Endothelial cell of umbilical vein (primary cell): ENCODE results near the gene RNASEH2A. TPM values are rescaled to one million over a fixed set of nuclear protein-coding genes. Genes with fewer than 3 reads are reported as not detected.

Experiments used
- BruUV-seq: library from RNA; stranded (reverse); fragments of 400-500 nt; replicated peaks from 2 replicates; lab custom pipeline; 2021; lab: Mats Ljungman, UMichigan
- CTCF ChIA-PET: fragments of 300-600, 350-600 bp; sonication (Branson Sonifier 250); formaldehyde crosslinking; loops from one replicate; lab custom pipeline; 2021; ENCODE audit warnings: antibody characterized with exemption, inconsistent platforms; lab: Charles Lee
- POLR2A ChIA-PET: fragments of 300-600, 350-600 bp; sonication (Branson Sonifier 250); formaldehyde crosslinking; loops from one replicate; lab custom pipeline; 2021; ENCODE audit warnings: antibody characterized with exemption, inconsistent platforms; lab: Charles Lee
- DNase-seq: peaks from one replicate; pipeline ENCODE4 v3.0.0-alpha.2; 2011; ENCODE audit warnings: low read depth, low spot score
- FAIRE-seq: peaks from 2 replicates; lab custom pipeline; 2011; peaks lifted over from hg19 to GRCh38; lab: Jason Lieb, UNC
- H2AFZ ChIP-seq: 2 replicates; pipeline ENCODE4 v1.6.0; 2012; ENCODE audit warnings: low read depth, low read length, control low read depth, inconsistent platforms
- H3K27ac ChIP-seq: 2 replicates; pipeline ENCODE4 v1.5.1; 2011; ENCODE audit warnings: low read depth, mild to moderate bottlenecking, control low read depth, low read length, moderate library complexity; ENCODE audit not compliant: insufficient read depth
- H3K27me3 ChIP-seq, 2 experiments: 2 replicates each; pipeline versions ENCODE4 v1.6.0 to v1.6.1; 2011; ENCODE audit warnings: low read length in 2 of 2, mixed read lengths in 1 of 2; ENCODE audit not compliant: control insufficient read depth in 2 of 2, insufficient read depth in 2 of 2
- H3K36me3 ChIP-seq, 2 experiments: 2 replicates in 1 of 2; 3 replicates in 1 of 2; pipeline ENCODE4 v1.5.1; 2011; ENCODE audit warnings: low read length in 2 of 2, mild to moderate bottlenecking in 1 of 2, moderate library complexity in 1 of 2; ENCODE audit not compliant: control insufficient read depth in 2 of 2, insufficient read depth in 2 of 2; ENCODE audit errors: extremely low read depth in 1 of 2
- H3K4me1 ChIP-seq: 3 replicates; pipeline ENCODE4 v1.5.1; 2011; ENCODE audit warnings: mild to moderate bottlenecking, low read length; ENCODE audit not compliant: control insufficient read depth, insufficient read depth; ENCODE audit errors: extremely low read depth
- H3K4me2 ChIP-seq: 2 replicates; pipeline ENCODE4 v1.6.1; 2011; ENCODE audit warnings: low read length, control low read depth, mixed read lengths; ENCODE audit not compliant: insufficient read depth
- H3K4me3 ChIP-seq, 3 experiments: fragments of 200-600 bp in 1 of 3; sonication (generic), shearing (Covaris generic) in 1 of 3; replicated peaks in 1 of 3; 2 replicates each; pipeline ENCODE4 v1.5.1; 2011 to 2016; ENCODE audit warnings: control low read depth in 3 of 3, low read length in 3 of 3, mild to moderate bottlenecking in 2 of 3, inconsistent platforms in 1 of 3, low read depth in 1 of 3, moderate library complexity in 1 of 3; ENCODE audit not compliant: insufficient read depth in 1 of 3
- H3K79me2 ChIP-seq: 2 replicates; pipeline ENCODE4 v1.6.0; 2012; ENCODE audit warnings: low read length, inconsistent platforms; ENCODE audit not compliant: control insufficient read depth, insufficient read depth
- H3K9ac ChIP-seq: replicated peaks from 2 replicates; pipeline ENCODE3; 2011; ENCODE audit warnings: low read length, control low read depth; ENCODE audit not compliant: insufficient read depth; ENCODE audit errors: extremely low read depth
- H3K9me1 ChIP-seq: replicated peaks from 3 replicates; pipeline ENCODE4 v1.6.0; 2011; ENCODE audit warnings: mild to moderate bottlenecking, low read length; ENCODE audit not compliant: control insufficient read depth, insufficient read depth; ENCODE audit errors: extremely low read depth
- H3K9me3 ChIP-seq: replicated peaks from 2 replicates; pipeline ENCODE4 v1.5.1; 2012; ENCODE audit warnings: low read length, inconsistent platforms; ENCODE audit not compliant: control insufficient read depth, insufficient read depth
- H4K20me1 ChIP-seq: replicated peaks from 2 replicates; pipeline ENCODE3; 2011; ENCODE audit warnings: mild to moderate bottlenecking, low read length; ENCODE audit not compliant: control insufficient read depth, insufficient read depth; ENCODE audit errors: extremely low read depth
- CTCF ChIP-seq, 2 donors: IDR thresholded peaks; 1 replicate in 1 of 2; 2 replicates in 1 of 2; pipeline ENCODE4 v1.5.1; 2011; ENCODE audit warnings: low read length in 2 of 2, mild to moderate bottlenecking in 2 of 2, moderate library complexity in 2 of 2, control low read depth in 1 of 2, inconsistent platforms in 1 of 2, low read depth in 1 of 2; ENCODE audit not compliant: insufficient read depth in 1 of 2; ENCODE audit errors: extremely low read depth in 1 of 2
- EZH2 ChIP-seq: IDR thresholded peaks from 2 replicates; pipeline ENCODE4 v1.6.1; 2012; ENCODE audit warnings: borderline replicate concordance, low read depth, mild to moderate bottlenecking, moderate library complexity, low read length, inconsistent platforms; ENCODE audit not compliant: severe bottlenecking
- FOS ChIP-seq: IDR thresholded peaks from 2 replicates; pipeline ENCODE4 v1.6.1; 2011; ENCODE audit warnings: mild to moderate bottlenecking, low read length, moderate library complexity, borderline replicate concordance; ENCODE audit not compliant: insufficient read depth
- GATA2 ChIP-seq: IDR thresholded peaks from 2 replicates; pipeline ENCODE4 v1.7.0; 2011; ENCODE audit warnings: low read depth, mild to moderate bottlenecking, moderate library complexity, mixed read lengths, low read length; ENCODE audit not compliant: insufficient read length, insufficient read depth
- JUN ChIP-seq: IDR thresholded peaks from 2 replicates; pipeline ENCODE4 v1.6.1; 2011; ENCODE audit warnings: borderline replicate concordance, low read depth; ENCODE audit not compliant: insufficient read length, insufficient read depth
- MAX ChIP-seq: IDR thresholded peaks from 2 replicates; pipeline ENCODE4 v1.6.1; 2011; ENCODE audit not compliant: insufficient read depth, insufficient read length
- MYC ChIP-seq: IDR thresholded peaks from one replicate; pipeline ENCODE4 v1.6.1; 2011; ENCODE audit warnings: mild to moderate bottlenecking, low read depth, low read length
- POLR2A ChIP-seq: IDR thresholded peaks from 2 replicates; pipeline ENCODE4 v1.6.1; 2012; ENCODE audit warnings: low read depth, mild to moderate bottlenecking, control low read depth, low read length
- POLR2AphosphoS5 ChIP-seq: IDR thresholded peaks from 2 replicates; pipeline ENCODE4 v1.6.1; 2012; ENCODE audit warnings: low read depth, mild to moderate bottlenecking, control low read depth, low read length, moderate library complexity; ENCODE audit not compliant: insufficient read depth
- dilution Hi-C: fragments of 300-500 bp; cut with MboI; formaldehyde crosslinking; loops from one replicate; pipeline ENCODE4 v1.15.0; 2019; ENCODE audit warnings: low sequenced_read_pairs; ENCODE audit not compliant: extremely low pct_ligation_motif_present
- intact Hi-C: fragments of 100-400 bp; cut with micrococcal nuclease; formaldehyde crosslinking; loops from one replicate; pipeline ENCODE4 v1.10.0; 2022
- polyA plus RNA-seq, 4 experiments: library from polyadenylated mRNA; depleted of rRNA in 3 of 4; stranded (reverse) in 3 of 4; unstranded in 1 of 4; fragments of >200 nt; gene quantifications; 2 replicates each; pipeline versions ENCODE4 v1.2.1 to v1.2.3, GENCODE V29; 2011 to 2012; ENCODE audit warnings: missing spikeins in 1 of 4
- total RNA-seq: library from RNA; stranded (reverse); gene quantifications from 2 replicates; pipeline ENCODE4 v1.2.3, GENCODE V29; 2021

Gene RNASEH2A
- total and polyA plus RNA-seq, 2 donors (not counting 3 experiments of a cell fraction or from before 2014, with no cell fraction given), result 25.6 to 45.4 TPM

GRCh38 chr19:12778905-12779161, 27.6 kb upstream of the RNASEH2A start:
- DNase-seq (no peak), FAIRE-seq (no peak)
- ChIA-PET POLR2A (interaction anchor here (0.9 to 5.2 kb wide), 3 partner anchors 10 to 19 kb away, joined by 3 to 94 read pairs (median 4); partner anchors contain the start of gene JUNB), CTCF (interaction anchor here (1.8 to 10.3 kb wide), 5 partner anchors 9 to 68 kb away, joined by 6 to 387 read pairs (median 48); partner anchors contain the start of genes JUNB, PRDX2 and THSD8)
- H2AFZ ChIP-seq, result peak overlapping the region; percentile 75
- no peaks in the 10 kb centered on the region for H3K27me3 ChIP-seq
- H3K4me1 ChIP-seq, result peaks cover 30% of the 10 kb centered on the region
- no TSS peak for BruUV-seq
- no peaks in the 10 kb centered on the region for H4K20me1 ChIP-seq
- H3K27ac ChIP-seq, result peak overlapping the region; percentile 82
- no peaks in the 10 kb centered on the region for H3K9me1 ChIP-seq
- H3K4me3 ChIP-seq, result no peak overlapping the region
- no peaks in the 10 kb centered on the region for H3K36me3 ChIP-seq
- H3K9me3 ChIP-seq, result no peaks in the 10 kb centered on the region
- peak overlapping the region; percentile 52 for H3K9ac ChIP-seq
- TF ChIP-seq MAX (no peak), FOS (no peak), MYC (no peak), POLR2AphosphoS5 (no peak), EZH2 (no peak), POLR2A (no peak), JUN (no peak), CTCF (IDR thresholded peaks at IDR 0.05; ENCODE audit: extremely low read depth in 1 of 2, insufficient read depth in 1 of 2, low read depth in 1 of 2, low read length in 2 of 2) (no peak), GATA2 (no peak)
- H3K79me2 ChIP-seq, result no peaks in the 10 kb centered on the region
- intact Hi-C loops (no loop called here), dilution Hi-C loops (no loop called here)
- H3K4me2 ChIP-seq, result peak overlapping the region; percentile 57
